Activated T-helper 1 cell treated with anti-CD3 and anti-CD28 coated beads, Interleukin-2, amount 50 U/mL, for 16 hours (primary cell): ENCODE results near the gene CD69.

Experiments used
- DNase-seq, 2 donors: peaks; one replicate each; pipeline ENCODE4 v3.0.0-alpha.2; 2020; ENCODE audit warnings: low read depth in 1 of 2, low spot score in 1 of 2

The CD69 gene

GRCh38 chr12:9760699-9761418, at the start of gene CD69:
CD69 (minus strand) TSS chr12:9760901; CDS start chr12:9760820, 81 bp downstream.
- peak; percentile 34 to 68 for DNase-seq

GRCh38 chr12:9809866-9810265, 49.2 kb upstream of the CD69 start:
- DNase-seq: no peak

GRCh38 chr12:9809338-9809737, 48.6 kb upstream of the CD69 start:
- no peak for DNase-seq

- DNase-seq: no peak
Measured at GRCh38 chr12:9808504-9808903, 47.8 kb upstream of the CD69 start.

- no peak for DNase-seq
Measured at GRCh38 chr12:9806714-9807113, 46.0 kb upstream of the CD69 start.

GRCh38 chr12:9805883-9806282, 45.2 kb upstream of the CD69 start:
- DNase-seq: no peak

- DNase-seq: no peak
Measured at GRCh38 chr12:9799961-9800360, 39.3 kb upstream of the CD69 start.

- peak; percentile 21 to 39 for DNase-seq
Measured at GRCh38 chr12:9797722-9798619, 37.3 kb upstream of the CD69 start.

- DNase-seq: no peak
Measured at GRCh38 chr12:9796971-9797370, 36.3 kb upstream of the CD69 start.

- no peak for DNase-seq
Measured at GRCh38 chr12:9796346-9796745, 35.6 kb upstream of the CD69 start.

GRCh38 chr12:9795945-9796344, 35.2 kb upstream of the CD69 start:
- no peak for DNase-seq

GRCh38 chr12:9794484-9795093, 33.9 kb upstream of the CD69 start:
- no peak for DNase-seq

- DNase-seq: no peak
Measured at GRCh38 chr12:9793779-9794395, 33.2 kb upstream of the CD69 start.

- DNase-seq: no peak
Measured at GRCh38 chr12:9792961-9793617, 32.4 kb upstream of the CD69 start.

GRCh38 chr12:9792185-9792900, 31.6 kb upstream of the CD69 start:
- no peak for DNase-seq

GRCh38 chr12:9786726-9787717, 26.3 kb upstream of the CD69 start:
- no peak for DNase-seq

GRCh38 chr12:9784816-9785215, 24.1 kb upstream of the CD69 start:
- no peak for DNase-seq

GRCh38 chr12:9784326-9784725, 23.6 kb upstream of the CD69 start:
- DNase-seq: no peak
